PFSK-1 (cell line): Measurements from ENCODE around the gene DCAF4L1.

Experiments used
- POLR2AphosphoS5 ChIP-seq: IDR thresholded peaks from 2 replicates; pipeline ENCODE4 v1.6.1; 2012; ENCODE audit warnings: low read depth, mild to moderate bottlenecking, control low read depth, low read length, moderate library complexity
- SIN3A ChIP-seq: IDR thresholded peaks from 2 replicates; pipeline ENCODE4 v1.6.1; 2012; ENCODE audit warnings: mild to moderate bottlenecking, low read length, moderate library complexity, borderline replicate concordance; ENCODE audit not compliant: insufficient read depth

DNA sequence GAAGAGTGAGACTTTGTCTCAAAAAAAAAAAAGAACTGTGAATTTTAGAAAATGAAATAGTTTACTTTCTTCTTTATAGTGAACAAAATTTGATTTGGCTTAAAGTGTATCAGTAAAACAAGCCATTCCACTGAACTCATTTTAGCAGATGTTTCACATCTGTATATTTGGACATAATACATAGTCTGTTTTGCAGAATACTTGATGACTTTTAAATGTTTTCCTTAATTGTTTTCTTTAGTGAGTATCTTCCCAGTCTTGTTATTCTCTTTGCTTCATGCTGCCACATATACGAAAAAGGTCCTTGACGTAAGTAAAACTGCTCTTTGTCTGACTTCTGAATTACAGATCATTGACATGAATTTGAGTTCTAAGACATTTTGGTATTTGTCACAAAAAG, 38.0 kb upstream of the DCAF4L1 start:
- no peak for TF ChIP-seq POLR2AphosphoS5
- no peak for TF ChIP-seq SIN3A
